Endometrial microvascular endothelial cells (primary cell): ENCODE results near the gene SIRPD. TPM values are rescaled to one million over a fixed set of nuclear protein-coding genes. Genes with fewer than 3 reads are reported as not detected.
"Not testable (repeated sequence)": the region's sequence is repeated elsewhere in the genome, so short reads cannot be mapped to it uniquely, and the experiment has no call there.

Experiments used
- in situ Hi-C: cut with HindIII; loops from 2 replicates; pipeline ENCODE4 v1.10.0; 2017; ENCODE audit warnings: low sequenced_read_pairs, low pct_unique_long_range_greater_than_20kb; ENCODE audit errors: inconsistent ontology term
- total RNA-seq: library from RNA; depleted of rRNA; stranded (reverse); fragments of >200 nt; gene quantifications from one replicate; pipeline ENCODE4 v1.2.3, GENCODE V29; 2015; ENCODE audit errors: inconsistent ontology term

Gene SIRPD
- total RNA-seq, 1 donor from 2014 or later, result not detected

GRCh38 chr20:1503564-1504227, 53.8 kb downstream of the SIRPD start:
- in situ Hi-C loops, result no loop called here

GRCh38 chr20:1500496-1500895, 57.0 kb downstream of the SIRPD start:
- in situ Hi-C loops, result no loop called here

- in situ Hi-C loops, result no loop called here
These were observed 57.7 kb downstream of the SIRPD start for GRCh38 chr20:1499528-1500420.

GRCh38 chr20:1497371-1497770, 60.1 kb downstream of the SIRPD start:
- in situ Hi-C loops, result not testable (repeated sequence)

- in situ Hi-C loops, result no loop called here
These were observed 60.6 kb downstream of the SIRPD start for GRCh38 chr20:1496930-1497329.

- in situ Hi-C loops, result no loop called here
These were observed 63.1 kb downstream of the SIRPD start for GRCh38 chr20:1494436-1494835.

- in situ Hi-C loops, result no loop called here
These were observed 64.0 kb downstream of the SIRPD start for GRCh38 chr20:1493536-1493935.

- in situ Hi-C loops, result no loop called here
These were observed 65.5 kb downstream of the SIRPD start for GRCh38 chr20:1491860-1492642.

- in situ Hi-C loops, result no loop called here
These were observed 66.1 kb downstream of the SIRPD start, which contains the start of gene SIRPB2 for GRCh38 chr20:1491281-1491840. TSS of gene SIRPB2 (minus strand) at chr20:1491420. CDS start at chr20:1491359, 61 bp downstream.

GRCh38 chr20:1490643-1491195, 66.8 kb downstream of the SIRPD start:
- in situ Hi-C loops, result no loop called here

- in situ Hi-C loops, result no loop called here
These were observed 67.6 kb downstream of the SIRPD start for GRCh38 chr20:1489764-1490436.

- in situ Hi-C loops, result no loop called here
These were observed 68.2 kb downstream of the SIRPD start for GRCh38 chr20:1489325-1489724.

GRCh38 chr20:1486566-1486965, 70.9 kb downstream of the SIRPD start:
- in situ Hi-C loops, result no loop called here

GRCh38 chr20:1484438-1485116, 72.9 kb downstream of the SIRPD start:
- in situ Hi-C loops, result no loop called here
